HEK293 (cell line): ENCODE results near the gene SERPINI1.
A peak's percentile ranks its signal among the peaks of the same experiment; 100 is the strongest.

Experiments used
- FEZF1 ChIP-seq: fragments of 450-650 bp; formaldehyde crosslinking; IDR thresholded peaks from 2 replicates; pipeline ENCODE4 v1.5.1; 2016; ENCODE audit warnings: missing biosample characterization, missing genetic modification characterization
- OSR2 ChIP-seq: fragments of 450-650 bp; formaldehyde crosslinking; IDR thresholded peaks from 2 replicates; pipeline ENCODE4 v1.5.1; 2016; ENCODE audit warnings: missing biosample characterization, missing genetic modification characterization
- RBAK ChIP-seq: fragments of 450-650 bp; formaldehyde crosslinking; IDR thresholded peaks from 2 replicates; pipeline ENCODE4 v1.5.1; 2016; ENCODE audit warnings: missing biosample characterization, missing genetic modification characterization
- SETDB1 ChIP-seq: IDR thresholded peaks from one replicate; pipeline ENCODE4 v1.6.1; 2017; ENCODE audit warnings: mild to moderate bottlenecking, low read length, moderate library complexity, mixed read lengths; ENCODE audit not compliant: insufficient read length
- ZBTB1 ChIP-seq: fragments of 450-650 bp; formaldehyde crosslinking; IDR thresholded peaks from 2 replicates; pipeline ENCODE4 v1.5.1; 2016; ENCODE audit warnings: missing biosample characterization, missing genetic modification characterization
- ZFP37 ChIP-seq: fragments of 450-650 bp; formaldehyde crosslinking; IDR thresholded peaks from 2 replicates; pipeline ENCODE4 v1.5.1; 2016; ENCODE audit warnings: missing biosample characterization, missing genetic modification characterization
- ZNF114 ChIP-seq: fragments of 450-650 bp; formaldehyde crosslinking; IDR thresholded peaks from 2 replicates; pipeline ENCODE4 v1.5.0; 2017; ENCODE audit warnings: missing biosample characterization, missing genetic modification characterization
- ZNF175 ChIP-seq: fragments of 450-650 bp; formaldehyde crosslinking; IDR thresholded peaks from 2 replicates; pipeline ENCODE4 v1.5.1; 2016; ENCODE audit warnings: missing biosample characterization, missing genetic modification characterization
- ZNF366 ChIP-seq: fragments of 450-650 bp; formaldehyde crosslinking; conservative IDR thresholded peaks from 2 replicates; pipeline ENCODE4 v1.5.1; 2016; ENCODE audit warnings: missing biosample characterization, missing genetic modification characterization
- ZNF404 ChIP-seq: fragments of 450-650 bp; formaldehyde crosslinking; IDR thresholded peaks from 2 replicates; pipeline ENCODE4 v1.5.1; 2017; ENCODE audit warnings: missing biosample characterization, missing genetic modification characterization
- ZNF510 ChIP-seq: fragments of 450-650 bp; formaldehyde crosslinking; IDR thresholded peaks from 2 replicates; pipeline ENCODE4 v1.5.1; 2018; ENCODE audit warnings: mild to moderate bottlenecking, missing genetic modification characterization, missing biosample characterization; ENCODE audit not compliant: insufficient replicate concordance
- ZNF548 ChIP-seq: fragments of 450-650 bp; formaldehyde crosslinking; IDR thresholded peaks from 2 replicates; pipeline ENCODE4 v1.5.1; 2016; ENCODE audit warnings: missing biosample characterization, missing genetic modification characterization
- ZNF600 ChIP-seq: fragments of 450-650 bp; formaldehyde crosslinking; IDR thresholded peaks from 2 replicates; pipeline ENCODE4 v1.5.1; 2016; ENCODE audit warnings: missing biosample characterization, missing genetic modification characterization
- ZNF624 ChIP-seq: fragments of 450-650 bp; formaldehyde crosslinking; IDR thresholded peaks from 2 replicates; pipeline ENCODE4 v1.5.1; 2017; ENCODE audit warnings: missing biosample characterization, missing genetic modification characterization
- ZNF701 ChIP-seq: fragments of 450-650 bp; formaldehyde crosslinking; IDR thresholded peaks from 2 replicates; pipeline ENCODE4 v1.5.1; 2016; ENCODE audit warnings: missing biosample characterization, missing genetic modification characterization
- TF ChIP-seq, protein P1 (sequence below): fragments of 450-650 bp; formaldehyde crosslinking; IDR thresholded peaks from 2 replicates; pipeline ENCODE4 v1.5.1; 2016; ENCODE audit warnings: missing biosample characterization, missing genetic modification characterization
- TF ChIP-seq, protein P2 (sequence below): fragments of 450-650 bp; formaldehyde crosslinking; IDR thresholded peaks from 2 replicates; pipeline ENCODE4 v1.5.1; 2016; ENCODE audit warnings: missing biosample characterization, missing genetic modification characterization
- TF ChIP-seq, protein P3 (sequence below): fragments of 450-650 bp; formaldehyde crosslinking; IDR thresholded peaks from 2 replicates; pipeline ENCODE4 v1.5.1; 2016; ENCODE audit warnings: missing biosample characterization, missing genetic modification characterization
- TF ChIP-seq, protein P4 (sequence below): fragments of 450-650 bp; formaldehyde crosslinking; IDR thresholded peaks from 2 replicates; pipeline ENCODE4 v1.5.1; 2016; ENCODE audit warnings: missing biosample characterization, missing genetic modification characterization
- TF ChIP-seq, protein P5 (sequence below): fragments of 450-650 bp; formaldehyde crosslinking; IDR thresholded peaks from 2 replicates; pipeline ENCODE4 v1.5.1; 2017; ENCODE audit warnings: missing biosample characterization, missing genetic modification characterization
- TF ChIP-seq, protein P6 (sequence below): fragments of 450-650 bp; formaldehyde crosslinking; IDR thresholded peaks from 2 replicates; pipeline ENCODE4 v1.5.1; 2016; ENCODE audit warnings: missing biosample characterization, missing genetic modification characterization
- TF ChIP-seq, protein P7 (sequence below): IDR thresholded peaks from 2 replicates; pipeline ENCODE4 v1.6.1; 2011; ENCODE audit warnings: mild to moderate bottlenecking, low read depth, low read length, borderline replicate concordance
- TF ChIP-seq, protein P8 (sequence below): fragments of 450-650 bp; formaldehyde crosslinking; IDR thresholded peaks from 2 replicates; pipeline ENCODE4 v1.5.1; 2016; ENCODE audit warnings: missing biosample characterization, missing genetic modification characterization

The SERPINI1 gene

DNA sequence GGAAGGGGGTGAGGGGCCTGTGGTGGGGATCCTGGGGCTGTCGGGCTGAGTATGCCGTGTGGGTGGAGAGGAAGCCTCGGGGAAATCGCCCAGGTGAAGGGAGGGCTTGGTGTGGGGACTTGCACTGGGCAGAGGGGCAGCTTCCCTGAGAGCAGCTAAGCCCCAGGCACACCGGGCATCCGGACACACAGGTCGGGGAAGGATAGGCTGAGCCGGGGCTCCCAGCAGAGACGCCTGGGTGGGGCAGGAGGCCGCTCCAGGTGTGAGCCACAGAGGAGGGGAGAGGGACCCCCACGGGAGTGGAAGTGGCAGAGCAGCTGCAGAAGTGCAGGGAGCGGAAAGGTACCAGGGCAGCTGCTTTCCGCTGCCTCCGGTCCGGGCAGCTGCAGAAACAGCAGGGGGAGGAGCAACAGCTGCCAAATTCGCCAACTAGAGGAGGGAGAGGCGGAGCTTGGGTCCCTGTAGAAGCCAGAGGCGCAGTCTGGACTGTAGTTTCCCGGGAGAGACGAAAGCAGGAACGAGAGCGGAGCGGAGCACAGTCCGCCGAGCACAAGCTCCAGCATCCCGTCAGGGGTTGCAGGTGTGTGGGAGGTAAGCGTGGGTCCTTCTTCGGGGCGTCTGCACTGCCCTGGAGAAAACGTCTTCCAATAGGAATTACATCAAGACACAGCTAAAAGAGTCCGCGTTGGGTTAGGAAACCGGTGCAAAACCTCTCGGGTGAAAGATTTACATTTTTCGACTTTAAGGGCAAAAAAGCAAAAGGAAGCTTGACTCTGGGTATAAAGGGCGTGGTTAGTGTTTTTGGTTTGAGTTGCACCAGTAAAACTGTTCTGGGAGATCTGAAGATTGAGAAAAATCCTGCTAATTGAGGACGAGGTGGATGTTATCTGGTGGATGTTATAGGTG, at the start of gene SERPINI1 (continued):
- TF ChIP-seq, protein P1, sequence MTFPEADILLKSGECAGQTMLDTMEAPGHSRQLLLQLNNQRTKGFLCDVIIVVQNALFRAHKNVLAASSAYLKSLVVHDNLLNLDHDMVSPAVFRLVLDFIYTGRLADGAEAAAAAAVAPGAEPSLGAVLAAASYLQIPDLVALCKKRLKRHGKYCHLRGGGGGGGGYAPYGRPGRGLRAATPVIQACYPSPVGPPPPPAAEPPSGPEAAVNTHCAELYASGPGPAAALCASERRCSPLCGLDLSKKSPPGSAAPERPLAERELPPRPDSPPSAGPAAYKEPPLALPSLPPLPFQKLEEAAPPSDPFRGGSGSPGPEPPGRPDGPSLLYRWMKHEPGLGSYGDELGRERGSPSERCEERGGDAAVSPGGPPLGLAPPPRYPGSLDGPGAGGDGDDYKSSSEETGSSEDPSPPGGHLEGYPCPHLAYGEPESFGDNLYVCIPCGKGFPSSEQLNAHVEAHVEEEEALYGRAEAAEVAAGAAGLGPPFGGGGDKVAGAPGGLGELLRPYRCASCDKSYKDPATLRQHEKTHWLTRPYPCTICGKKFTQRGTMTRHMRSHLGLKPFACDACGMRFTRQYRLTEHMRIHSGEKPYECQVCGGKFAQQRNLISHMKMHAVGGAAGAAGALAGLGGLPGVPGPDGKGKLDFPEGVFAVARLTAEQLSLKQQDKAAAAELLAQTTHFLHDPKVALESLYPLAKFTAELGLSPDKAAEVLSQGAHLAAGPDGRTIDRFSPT (tag by site-specific recombination): peak; percentile 96
- TF ChIP-seq SETDB1 (no peak), ZNF600 (tag by site-specific recombination) (peak; percentile 95), ZNF404 (tag by site-specific recombination) (no peak), ZNF701 (no peak), ZFP37 (0 out of 2 replicates have a peak, but pooled peaks have one; percentile 31), ZNF114 (tag by site-specific recombination) (no peak), ZNF366 (tag by site-specific recombination) (peak; percentile 58; the same call in 1 of the 2 replicates), ZNF175 (tag by site-specific recombination) (no peak), ZBTB1 (tag by site-specific recombination) (no peak), FEZF1 (tag by site-specific recombination) (peak; percentile 35), RBAK (tag by site-specific recombination) (no peak), ZNF510 (tag by site-specific recombination) (no peak), ZNF624 (no peak), OSR2 (tag by site-specific recombination) (no peak), ZNF548 (tag by site-specific recombination) (no peak)
- TF ChIP-seq, protein P2, sequence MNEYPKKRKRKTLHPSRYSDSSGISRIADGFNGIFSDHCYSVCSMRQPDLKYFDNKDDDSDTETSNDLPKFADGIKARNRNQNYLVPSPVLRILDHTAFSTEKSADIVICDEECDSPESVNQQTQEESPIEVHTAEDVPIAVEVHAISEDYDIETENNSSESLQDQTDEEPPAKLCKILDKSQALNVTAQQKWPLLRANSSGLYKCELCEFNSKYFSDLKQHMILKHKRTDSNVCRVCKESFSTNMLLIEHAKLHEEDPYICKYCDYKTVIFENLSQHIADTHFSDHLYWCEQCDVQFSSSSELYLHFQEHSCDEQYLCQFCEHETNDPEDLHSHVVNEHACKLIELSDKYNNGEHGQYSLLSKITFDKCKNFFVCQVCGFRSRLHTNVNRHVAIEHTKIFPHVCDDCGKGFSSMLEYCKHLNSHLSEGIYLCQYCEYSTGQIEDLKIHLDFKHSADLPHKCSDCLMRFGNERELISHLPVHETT: no peak
- TF ChIP-seq, protein P3, sequence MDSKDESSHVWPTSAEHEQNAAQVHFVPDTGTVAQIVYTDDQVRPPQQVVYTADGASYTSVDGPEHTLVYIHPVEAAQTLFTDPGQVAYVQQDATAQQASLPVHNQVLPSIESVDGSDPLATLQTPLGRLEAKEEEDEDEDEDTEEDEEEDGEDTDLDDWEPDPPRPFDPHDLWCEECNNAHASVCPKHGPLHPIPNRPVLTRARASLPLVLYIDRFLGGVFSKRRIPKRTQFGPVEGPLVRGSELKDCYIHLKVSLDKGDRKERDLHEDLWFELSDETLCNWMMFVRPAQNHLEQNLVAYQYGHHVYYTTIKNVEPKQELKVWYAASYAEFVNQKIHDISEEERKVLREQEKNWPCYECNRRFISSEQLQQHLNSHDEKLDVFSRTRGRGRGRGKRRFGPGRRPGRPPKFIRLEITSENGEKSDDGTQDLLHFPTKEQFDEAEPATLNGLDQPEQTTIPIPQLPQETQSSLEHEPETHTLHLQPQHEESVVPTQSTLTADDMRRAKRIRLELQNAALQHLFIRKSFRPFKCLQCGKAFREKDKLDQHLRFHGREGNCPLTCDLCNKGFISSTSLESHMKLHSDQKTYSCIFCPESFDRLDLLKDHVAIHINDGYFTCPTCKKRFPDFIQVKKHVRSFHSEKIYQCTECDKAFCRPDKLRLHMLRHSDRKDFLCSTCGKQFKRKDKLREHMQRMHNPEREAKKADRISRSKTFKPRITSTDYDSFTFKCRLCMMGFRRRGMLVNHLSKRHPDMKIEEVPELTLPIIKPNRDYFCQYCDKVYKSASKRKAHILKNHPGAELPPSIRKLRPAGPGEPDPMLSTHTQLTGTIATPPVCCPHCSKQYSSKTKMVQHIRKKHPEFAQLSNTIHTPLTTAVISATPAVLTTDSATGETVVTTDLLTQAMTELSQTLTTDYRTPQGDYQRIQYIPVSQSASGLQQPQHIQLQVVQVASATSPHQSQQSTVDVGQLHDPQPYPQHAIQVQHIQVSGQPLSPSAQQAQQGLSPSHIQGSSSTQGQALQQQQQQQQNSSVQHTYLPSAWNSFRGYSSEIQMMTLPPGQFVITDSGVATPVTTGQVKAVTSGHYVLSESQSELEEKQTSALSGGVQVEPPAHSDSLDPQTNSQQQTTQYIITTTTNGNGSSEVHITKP (tag by site-specific recombination): peak; percentile 46
- TF ChIP-seq, protein P4, sequence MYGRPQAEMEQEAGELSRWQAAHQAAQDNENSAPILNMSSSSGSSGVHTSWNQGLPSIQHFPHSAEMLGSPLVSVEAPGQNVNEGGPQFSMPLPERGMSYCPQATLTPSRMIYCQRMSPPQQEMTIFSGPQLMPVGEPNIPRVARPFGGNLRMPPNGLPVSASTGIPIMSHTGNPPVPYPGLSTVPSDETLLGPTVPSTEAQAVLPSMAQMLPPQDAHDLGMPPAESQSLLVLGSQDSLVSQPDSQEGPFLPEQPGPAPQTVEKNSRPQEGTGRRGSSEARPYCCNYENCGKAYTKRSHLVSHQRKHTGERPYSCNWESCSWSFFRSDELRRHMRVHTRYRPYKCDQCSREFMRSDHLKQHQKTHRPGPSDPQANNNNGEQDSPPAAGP (tag by site-specific recombination): peak; percentile 62
- TF ChIP-seq, protein P5, sequence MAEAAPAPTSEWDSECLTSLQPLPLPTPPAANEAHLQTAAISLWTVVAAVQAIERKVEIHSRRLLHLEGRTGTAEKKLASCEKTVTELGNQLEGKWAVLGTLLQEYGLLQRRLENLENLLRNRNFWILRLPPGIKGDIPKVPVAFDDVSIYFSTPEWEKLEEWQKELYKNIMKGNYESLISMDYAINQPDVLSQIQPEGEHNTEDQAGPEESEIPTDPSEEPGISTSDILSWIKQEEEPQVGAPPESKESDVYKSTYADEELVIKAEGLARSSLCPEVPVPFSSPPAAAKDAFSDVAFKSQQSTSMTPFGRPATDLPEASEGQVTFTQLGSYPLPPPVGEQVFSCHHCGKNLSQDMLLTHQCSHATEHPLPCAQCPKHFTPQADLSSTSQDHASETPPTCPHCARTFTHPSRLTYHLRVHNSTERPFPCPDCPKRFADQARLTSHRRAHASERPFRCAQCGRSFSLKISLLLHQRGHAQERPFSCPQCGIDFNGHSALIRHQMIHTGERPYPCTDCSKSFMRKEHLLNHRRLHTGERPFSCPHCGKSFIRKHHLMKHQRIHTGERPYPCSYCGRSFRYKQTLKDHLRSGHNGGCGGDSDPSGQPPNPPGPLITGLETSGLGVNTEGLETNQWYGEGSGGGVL (tag by site-specific recombination): peak; percentile 34; the same call in 1 of the 2 replicates
- TF ChIP-seq, protein P6, sequence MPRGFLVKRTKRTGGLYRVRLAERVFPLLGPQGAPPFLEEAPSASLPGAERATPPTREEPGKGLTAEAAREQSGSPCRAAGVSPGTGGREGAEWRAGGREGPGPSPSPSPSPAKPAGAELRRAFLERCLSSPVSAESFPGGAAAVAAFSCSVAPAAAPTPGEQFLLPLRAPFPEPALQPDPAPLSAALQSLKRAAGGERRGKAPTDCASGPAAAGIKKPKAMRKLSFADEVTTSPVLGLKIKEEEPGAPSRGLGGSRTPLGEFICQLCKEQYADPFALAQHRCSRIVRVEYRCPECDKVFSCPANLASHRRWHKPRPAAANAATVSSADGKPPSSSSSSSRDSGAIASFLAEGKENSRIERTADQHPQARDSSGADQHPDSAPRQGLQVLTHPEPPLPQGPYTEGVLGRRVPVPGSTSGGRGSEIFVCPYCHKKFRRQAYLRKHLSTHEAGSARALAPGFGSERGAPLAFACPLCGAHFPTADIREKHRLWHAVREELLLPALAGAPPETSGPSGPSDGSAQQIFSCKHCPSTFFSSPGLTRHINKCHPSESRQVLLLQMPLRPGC (tag by site-specific recombination): 0 out of 2 replicates have a peak, but pooled peaks have one; percentile 12
- TF ChIP-seq, protein P7, sequence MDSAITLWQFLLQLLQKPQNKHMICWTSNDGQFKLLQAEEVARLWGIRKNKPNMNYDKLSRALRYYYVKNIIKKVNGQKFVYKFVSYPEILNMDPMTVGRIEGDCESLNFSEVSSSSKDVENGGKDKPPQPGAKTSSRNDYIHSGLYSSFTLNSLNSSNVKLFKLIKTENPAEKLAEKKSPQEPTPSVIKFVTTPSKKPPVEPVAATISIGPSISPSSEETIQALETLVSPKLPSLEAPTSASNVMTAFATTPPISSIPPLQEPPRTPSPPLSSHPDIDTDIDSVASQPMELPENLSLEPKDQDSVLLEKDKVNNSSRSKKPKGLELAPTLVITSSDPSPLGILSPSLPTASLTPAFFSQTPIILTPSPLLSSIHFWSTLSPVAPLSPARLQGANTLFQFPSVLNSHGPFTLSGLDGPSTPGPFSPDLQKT: no peak
- TF ChIP-seq, protein P8, sequence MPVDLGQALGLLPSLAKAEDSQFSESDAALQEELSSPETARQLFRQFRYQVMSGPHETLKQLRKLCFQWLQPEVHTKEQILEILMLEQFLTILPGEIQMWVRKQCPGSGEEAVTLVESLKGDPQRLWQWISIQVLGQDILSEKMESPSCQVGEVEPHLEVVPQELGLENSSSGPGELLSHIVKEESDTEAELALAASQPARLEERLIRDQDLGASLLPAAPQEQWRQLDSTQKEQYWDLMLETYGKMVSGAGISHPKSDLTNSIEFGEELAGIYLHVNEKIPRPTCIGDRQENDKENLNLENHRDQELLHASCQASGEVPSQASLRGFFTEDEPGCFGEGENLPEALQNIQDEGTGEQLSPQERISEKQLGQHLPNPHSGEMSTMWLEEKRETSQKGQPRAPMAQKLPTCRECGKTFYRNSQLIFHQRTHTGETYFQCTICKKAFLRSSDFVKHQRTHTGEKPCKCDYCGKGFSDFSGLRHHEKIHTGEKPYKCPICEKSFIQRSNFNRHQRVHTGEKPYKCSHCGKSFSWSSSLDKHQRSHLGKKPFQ: 0 out of 2 replicates have a peak, but pooled peaks have one; percentile 25
